Common myeloid progenitor, CD34-positive (primary cell): ENCODE data around the gene SPATA13.
"Not testable (repeated sequence)": the region's sequence is repeated elsewhere in the genome, so short reads cannot be mapped to it uniquely, and the experiment has no call there.

Experiments used
- CTCF ChIA-PET: fragments of 350-600 bp; sonication (Branson Sonifier 250); formaldehyde crosslinking; loops from one replicate; lab custom pipeline; 2021; ENCODE audit warnings: antibody characterized with exemption; lab: Charles Lee
- POLR2A ChIA-PET: fragments of 350-600 bp; sonication (Branson Sonifier 250); formaldehyde crosslinking; loops from one replicate; lab custom pipeline; 2021; ENCODE audit warnings: antibody characterized with exemption; lab: Charles Lee
- DNase-seq, 3 donors: peaks; one replicate each; pipeline versions ENCODE4 v3.0.0 to v3.0.0-alpha.2; 2013
- H3K27ac ChIP-seq, 2 experiments: 1 replicate in 1 of 2; 2 replicates in 1 of 2; pipeline ENCODE4 v1.7.0; 2013; ENCODE audit warnings: inconsistent platforms in 2 of 2, low read length in 2 of 2, mild to moderate bottlenecking in 2 of 2, low read depth in 1 of 2, moderate library complexity in 1 of 2; ENCODE audit not compliant: severe bottlenecking in 2 of 2, insufficient read depth in 1 of 2, poor library complexity in 1 of 2
- H3K27me3 ChIP-seq, 5 experiments: replicated peaks in 2 of 5; 1 replicate in 3 of 5; 2 replicates in 2 of 5; pipeline versions ENCODE4 v1.6.1 to v1.7.0; 2013; ENCODE audit warnings: low read length in 4 of 5, mild to moderate bottlenecking in 2 of 5, moderate library complexity in 2 of 5, inconsistent platforms in 1 of 5; ENCODE audit not compliant: insufficient read depth in 5 of 5, control insufficient read depth in 4 of 5
- H3K36me3 ChIP-seq, 4 experiments: 1 replicate in 2 of 4; 2 replicates in 2 of 4; pipeline versions ENCODE4 v1.6.1 to v1.7.0; 2013; ENCODE audit warnings: low read length in 3 of 4, control low read depth in 1 of 4, mild to moderate bottlenecking in 1 of 4; ENCODE audit not compliant: control insufficient read depth in 4 of 4, insufficient read depth in 4 of 4
- H3K4me1 ChIP-seq, 4 experiments: 1 replicate in 3 of 4; 2 replicates in 1 of 4; pipeline versions ENCODE4 v1.6.1 to v1.7.1; 2013; ENCODE audit warnings: low read length in 3 of 4, mild to moderate bottlenecking in 3 of 4, control low read depth in 1 of 4, inconsistent platforms in 1 of 4, moderate library complexity in 1 of 4; ENCODE audit not compliant: control insufficient read depth in 4 of 4, insufficient read depth in 4 of 4; ENCODE audit errors: control extremely low read depth in 1 of 4
- H3K4me3 ChIP-seq, 7 experiments: 1 replicate in 4 of 7; 2 replicates in 3 of 7; pipeline versions ENCODE4 v1.5.1 to v1.7.0; 2013; ENCODE audit warnings: mild to moderate bottlenecking in 7 of 7, low read length in 6 of 7, moderate library complexity in 6 of 7, inconsistent platforms in 2 of 7, low read depth in 2 of 7, control low read depth in 1 of 7; ENCODE audit not compliant: insufficient read depth in 4 of 7, control insufficient read depth in 1 of 7; ENCODE audit errors: extremely low read depth in 1 of 7
- H3K9me3 ChIP-seq, 5 experiments: 1 replicate in 4 of 5; 2 replicates in 1 of 5; pipeline versions ENCODE4 v1.6.1 to v1.7.1; 2013; ENCODE audit warnings: low read length in 4 of 5, mild to moderate bottlenecking in 2 of 5, inconsistent platforms in 1 of 5, low read depth in 1 of 5, moderate library complexity in 1 of 5; ENCODE audit not compliant: control insufficient read depth in 4 of 5, insufficient read depth in 2 of 5; ENCODE audit errors: control extremely low read depth in 1 of 5
- WGBS: methylation state at CpG from one replicate; pipeline ENCODE4 v1.1.5; 2013; ENCODE audit not compliant: insufficient coverage; 5-methylcytosine and 5-hydroxymethylcytosine counted together

SPATA13 gene

DNA sequence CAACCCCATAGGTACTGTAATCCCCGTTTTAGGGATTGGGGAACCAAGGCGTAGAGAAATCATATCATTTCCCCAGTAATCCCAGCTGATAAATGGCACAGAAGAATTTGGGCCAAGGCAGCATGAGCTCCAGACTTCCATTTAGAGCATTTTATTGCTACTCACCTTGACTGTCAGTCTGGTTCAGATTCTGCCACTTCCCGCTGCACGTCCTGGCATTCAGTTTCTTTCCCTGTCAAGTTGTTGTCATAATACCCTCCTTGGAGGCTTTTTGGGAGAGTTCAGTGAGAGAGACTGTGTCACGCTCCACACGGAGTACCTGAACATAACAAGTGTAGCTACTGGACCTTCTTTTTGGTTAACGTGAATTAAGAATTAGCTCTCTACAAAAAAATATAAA is 141.4 kb downstream of the SPATA13 start:
- Histone ChIP-seq H3K9me3 (no peaks in the 10 kb centered on the region), H3K36me3 (peaks cover 15 to 81% (median 56%) of the 10 kb centered on the region in 4 experiments), H3K27me3 (no peaks in the 10 kb centered on the region), H3K4me3 (no peak overlapping the region), H3K4me1 (no peaks in the 10 kb centered on the region), H3K27ac (no peak overlapping the region)
- no peak for DNase-seq
- ChIA-PET CTCF (interaction anchor here (1.5 kb wide), 1 partner anchor 14 kb away, joined by 4 read pairs; no protein-coding TSS in a partner anchor), POLR2A (no interaction called here)
- WGBS = 92% methylated on average over 7 of the region's 7 CpGs

DNA sequence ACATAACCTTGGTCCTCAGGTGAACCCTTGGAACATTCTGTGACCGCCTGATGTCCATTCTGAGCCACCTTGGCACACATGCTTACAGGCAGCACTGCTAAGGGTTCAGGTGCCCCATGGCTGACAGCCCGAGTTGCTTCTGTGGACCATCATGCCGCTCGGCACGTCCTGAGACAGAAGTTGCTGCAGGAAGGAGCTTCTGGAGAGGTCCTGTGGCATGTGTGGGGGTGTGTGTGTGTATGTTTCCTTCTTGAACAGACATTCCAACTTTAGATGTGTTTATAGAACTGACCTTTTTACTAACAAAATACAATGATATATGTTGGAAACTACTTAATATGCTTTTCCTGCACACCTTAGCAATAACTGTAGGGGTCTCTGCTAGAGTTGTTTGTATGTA is 144.1 kb downstream of the SPATA13 start:
- H3K9me3 ChIP-seq = no peaks in the 10 kb centered on the region
- POLR2A ChIA-PET = no interaction called here
- peaks cover 10 to 54% (median 32%) of the 10 kb centered on the region in 4 experiments for H3K36me3 ChIP-seq
- no peak overlapping the region for H3K27ac ChIP-seq
- no peaks in the 10 kb centered on the region for H3K4me1 ChIP-seq
- CTCF ChIA-PET = no interaction called here
- no peaks in the 10 kb centered on the region for H3K27me3 ChIP-seq
- H3K4me3 ChIP-seq = no peak overlapping the region
- WGBS = 100% methylated on average over 1 of the region's 5 CpGs
- DNase-seq = no peak

DNA sequence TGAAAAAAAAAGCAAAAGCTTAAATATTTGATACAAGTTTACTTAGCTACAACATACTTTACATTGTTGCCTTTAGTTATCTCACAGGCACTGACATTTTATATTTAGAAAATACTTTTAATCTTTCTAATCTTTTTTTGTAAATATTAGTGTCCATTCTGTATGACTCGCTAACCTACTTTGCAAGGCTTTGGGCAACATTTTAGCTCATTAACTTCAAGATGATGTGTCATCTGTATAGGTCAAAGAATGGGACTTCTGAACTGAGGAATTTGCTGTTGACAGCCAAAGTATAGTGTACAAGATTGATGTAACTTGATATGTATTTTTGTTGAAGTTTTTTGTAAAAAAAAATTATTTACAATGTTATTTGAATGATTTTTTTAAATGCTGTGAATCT is 146.1 kb downstream of the SPATA13 start:
- POLR2A ChIA-PET = interaction anchor here (0.6 kb wide), 1 partner anchor 16 kb away, joined by 3 read pairs; no protein-coding TSS in a partner anchor
- Histone ChIP-seq H3K27me3 (no peaks in the 10 kb centered on the region), H3K9me3 (no peaks in the 10 kb centered on the region), H3K4me3 (no peak overlapping the region), H3K4me1 (no peaks in the 10 kb centered on the region), H3K36me3 (peaks cover 8 to 34% (median 19%) of the 10 kb centered on the region in 4 experiments), H3K27ac (no peak overlapping the region)
- no CpG with 5 or more reads among the region's 1 CpG for WGBS
- no peak for DNase-seq
- CTCF ChIA-PET = interaction anchor here (1.5 kb wide), 1 partner anchor 12 kb away, joined by 3 read pairs; no protein-coding TSS in a partner anchor

DNA sequence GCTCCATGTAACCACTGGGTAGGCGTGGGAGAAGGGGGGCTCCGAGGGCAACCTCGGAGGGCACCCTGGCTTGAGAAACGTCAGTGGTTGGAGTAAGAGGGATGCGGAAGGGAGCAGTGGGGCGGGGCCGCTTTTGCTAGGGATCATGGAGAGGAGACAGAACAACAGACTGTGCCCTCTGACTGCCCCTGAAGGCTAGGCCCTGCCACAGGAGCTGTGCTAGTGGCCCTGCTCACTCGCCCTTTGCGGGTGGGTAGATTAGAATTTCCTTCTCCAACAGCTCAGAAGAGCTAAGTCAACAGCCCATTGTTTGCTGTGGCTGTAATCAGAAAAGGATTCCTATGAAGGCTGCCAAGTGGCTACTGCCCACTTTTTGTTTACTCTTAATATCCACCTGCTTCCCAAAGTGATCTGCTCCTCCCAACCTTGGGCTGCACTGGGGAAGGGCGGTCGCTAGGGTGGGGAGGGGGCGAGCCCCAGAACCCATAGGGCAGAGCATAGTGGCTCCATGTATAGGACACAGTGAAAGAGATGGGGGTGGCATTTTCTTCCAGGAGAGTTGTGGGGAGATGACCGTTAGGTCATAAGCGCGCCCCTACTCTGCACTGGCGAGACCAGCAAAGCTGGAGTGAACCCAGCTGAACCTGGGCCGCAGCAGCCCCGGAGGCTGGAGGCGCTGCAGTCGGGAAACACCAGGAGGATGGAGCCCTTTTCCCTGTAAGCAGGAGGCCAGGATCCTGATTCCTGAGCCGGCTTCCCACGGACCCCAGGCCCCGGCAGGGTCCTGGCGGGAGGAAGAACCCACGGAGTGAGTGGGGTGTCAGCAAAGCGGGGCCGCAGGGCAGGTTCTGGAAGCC is 146.9 kb downstream of the SPATA13 start:
- no peak for DNase-seq
- Histone ChIP-seq H3K9me3 (no peaks in the 10 kb centered on the region), H3K36me3 (peaks cover 5 to 29% (median 19%) of the 10 kb centered on the region in 4 experiments), H3K27me3 (no peaks in the 10 kb centered on the region), H3K27ac (no peak overlapping the region), H3K4me1 (no peaks in the 10 kb centered on the region), H3K4me3 (no peak overlapping the region)
- ChIA-PET POLR2A (no interaction called here), CTCF (interaction anchor here (0.9 kb wide), 1 partner anchor 10 kb away, joined by 4 read pairs; no protein-coding TSS in a partner anchor)
- 92% methylated on average over 22 of the region's 27 CpGs for WGBS

DNA sequence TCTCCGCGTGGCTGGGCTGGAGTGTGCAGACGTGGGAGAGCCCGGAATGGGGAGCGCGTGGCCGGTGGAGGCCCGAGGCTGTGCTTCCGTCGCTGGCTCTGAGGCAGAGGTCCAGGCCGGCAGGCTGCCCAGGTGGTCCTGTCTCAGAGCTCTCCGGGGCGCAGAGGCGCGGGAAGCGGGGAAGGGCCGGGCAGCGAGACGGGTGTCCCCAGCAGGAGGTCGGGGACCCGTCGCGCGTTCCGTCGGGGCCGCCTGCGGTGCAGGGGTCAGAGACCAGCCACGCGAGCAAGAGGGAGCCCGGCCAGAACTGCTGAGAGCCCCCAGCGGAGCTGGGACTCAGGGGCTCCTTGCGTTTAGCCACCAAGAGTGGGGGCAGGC is 147.5 kb downstream of the SPATA13 start:
- Histone ChIP-seq H3K9me3 (no peaks in the 10 kb centered on the region), H3K36me3 (peaks cover 4 to 23% (median 13%) of the 10 kb centered on the region in 4 experiments), H3K4me3 (no peak overlapping the region), H3K4me1 (no peaks in the 10 kb centered on the region), H3K27me3 (no peaks in the 10 kb centered on the region), H3K27ac (no peak overlapping the region)
- ChIA-PET CTCF (no interaction called here), POLR2A (no interaction called here)
- WGBS = 93% methylated on average over 33 of the region's 33 CpGs
- no peak for DNase-seq

DNA sequence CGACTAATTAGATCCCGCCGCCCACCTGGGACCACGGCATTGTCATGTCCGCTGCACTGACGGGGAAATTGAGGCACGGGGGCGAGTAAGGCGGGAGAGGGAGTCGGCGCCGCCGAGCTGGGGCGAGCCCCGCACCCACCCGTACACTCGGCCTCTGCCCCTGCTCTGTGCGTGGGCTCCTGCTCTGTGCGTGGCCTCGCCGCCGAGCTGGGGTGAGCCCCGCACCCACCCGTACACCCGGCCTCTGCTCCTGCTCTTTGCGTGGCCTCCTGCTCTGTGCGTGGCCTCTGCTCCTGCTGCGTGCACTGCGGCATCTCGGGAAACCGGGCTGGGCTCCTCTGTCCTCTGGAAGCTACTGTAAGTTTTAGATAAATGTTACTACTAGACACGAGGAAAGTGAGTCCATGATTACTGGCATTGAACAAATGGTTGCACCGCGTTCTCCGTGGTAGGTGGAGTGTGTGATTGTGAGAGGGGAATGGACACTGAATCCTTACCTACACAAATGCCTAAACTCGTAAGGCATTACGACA is 148.0 kb downstream of the SPATA13 start:
- WGBS = 95% methylated on average over 29 of the region's 37 CpGs
- Histone ChIP-seq H3K4me1 (no peaks in the 10 kb centered on the region), H3K27me3 (no peaks in the 10 kb centered on the region), H3K4me3 (no peak overlapping the region), H3K27ac (no peak overlapping the region), H3K36me3 (peaks cover 0 to 18% (median 11%) of the 10 kb centered on the region in 4 experiments), H3K9me3 (no peaks in the 10 kb centered on the region)
- POLR2A ChIA-PET = no interaction called here
- no peak for DNase-seq
- CTCF ChIA-PET = no interaction called here

DNA sequence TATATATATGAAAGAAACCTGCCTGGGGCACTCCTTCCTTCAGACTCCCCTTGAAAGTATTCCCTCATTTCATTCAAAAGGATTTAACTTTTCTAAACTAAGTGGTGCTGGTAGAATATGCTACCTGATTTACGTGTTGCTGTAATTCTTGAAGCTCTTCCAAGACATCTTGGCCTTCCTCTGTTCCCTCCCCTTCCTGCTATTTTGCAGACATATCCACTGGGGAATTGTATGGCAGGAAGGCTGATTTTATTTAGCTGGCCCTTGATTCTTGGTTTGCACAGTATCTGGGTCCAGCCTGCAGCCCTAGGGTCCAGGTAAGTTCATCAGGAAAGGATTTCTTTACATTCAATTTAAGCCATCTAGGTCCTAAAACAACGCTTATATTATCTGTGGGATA is 148.8 kb downstream of the SPATA13 start, which contains the start of gene C1QTNF9:
Gene C1QTNF9, plus strand, starts transcription at position 281 of the 400 bp plus-strand sequence. CDS start 6,424 bp downstream, outside the sequence.
- H3K4me1 ChIP-seq, H3K27me3 ChIP-seq, H3K27ac ChIP-seq, CTCF ChIA-PET, H3K4me3 ChIP-seq, DNase-seq, POLR2A ChIA-PET, H3K9me3 ChIP-seq: not testable (repeated sequence)
- peaks cover 0 to 12% (median 8%) of the 10 kb centered on the region in 4 experiments for H3K36me3 ChIP-seq
- WGBS = no CpG with 5 or more reads among the region's 2 CpGs
